Central memory CD8-positive, alpha-beta T cell (primary cell): ENCODE data around the gene KPTN.
"Not testable (repeated sequence)": the region's sequence is repeated elsewhere in the genome, so short reads cannot be mapped to it uniquely, and the experiment has no call there.

Experiments
- ATAC-seq: fragments of 150-1000 bp; cut with Tn5 transposase; replicated peaks from 2 replicates; pipeline ENCODE4 v1.10.0; 2022; ENCODE audit warnings: mild to moderate bottlenecking, moderate FRiP score, moderate number of reproducible peaks; ENCODE audit not compliant: poor library complexity, severe bottlenecking; ENCODE audit errors: extremely low read depth
- DNase-seq, 2 donors: peaks; one replicate each; pipeline ENCODE4 v3.0.0; 2021; ENCODE audit warnings: low spot score in 2 of 2
- H3K27ac Mint-ChIP-seq: one replicate; pipeline ENCODE4 v1.8.0; 2022; ENCODE audit warnings: low read depth, mild to moderate bottlenecking, moderate library complexity, mixed read lengths
- H3K27me3 Mint-ChIP-seq: one replicate; pipeline ENCODE4 v1.8.0; 2022; ENCODE audit warnings: mixed read lengths
- H3K36me3 Mint-ChIP-seq: one replicate; pipeline ENCODE4 v1.8.0; 2022; ENCODE audit warnings: mild to moderate bottlenecking, moderate library complexity, mixed read lengths; ENCODE audit not compliant: insufficient read depth
- H3K4me1 Mint-ChIP-seq: one replicate; pipeline ENCODE4 v1.8.0; 2022; ENCODE audit warnings: mixed read lengths
- H3K4me3 Mint-ChIP-seq: one replicate; pipeline ENCODE4 v1.8.0; 2022; ENCODE audit warnings: mild to moderate bottlenecking, moderate library complexity, mixed read lengths
- H3K9me3 Mint-ChIP-seq: one replicate; pipeline ENCODE4 v1.8.0; 2022; ENCODE audit warnings: mixed read lengths

The KPTN gene

DNA sequence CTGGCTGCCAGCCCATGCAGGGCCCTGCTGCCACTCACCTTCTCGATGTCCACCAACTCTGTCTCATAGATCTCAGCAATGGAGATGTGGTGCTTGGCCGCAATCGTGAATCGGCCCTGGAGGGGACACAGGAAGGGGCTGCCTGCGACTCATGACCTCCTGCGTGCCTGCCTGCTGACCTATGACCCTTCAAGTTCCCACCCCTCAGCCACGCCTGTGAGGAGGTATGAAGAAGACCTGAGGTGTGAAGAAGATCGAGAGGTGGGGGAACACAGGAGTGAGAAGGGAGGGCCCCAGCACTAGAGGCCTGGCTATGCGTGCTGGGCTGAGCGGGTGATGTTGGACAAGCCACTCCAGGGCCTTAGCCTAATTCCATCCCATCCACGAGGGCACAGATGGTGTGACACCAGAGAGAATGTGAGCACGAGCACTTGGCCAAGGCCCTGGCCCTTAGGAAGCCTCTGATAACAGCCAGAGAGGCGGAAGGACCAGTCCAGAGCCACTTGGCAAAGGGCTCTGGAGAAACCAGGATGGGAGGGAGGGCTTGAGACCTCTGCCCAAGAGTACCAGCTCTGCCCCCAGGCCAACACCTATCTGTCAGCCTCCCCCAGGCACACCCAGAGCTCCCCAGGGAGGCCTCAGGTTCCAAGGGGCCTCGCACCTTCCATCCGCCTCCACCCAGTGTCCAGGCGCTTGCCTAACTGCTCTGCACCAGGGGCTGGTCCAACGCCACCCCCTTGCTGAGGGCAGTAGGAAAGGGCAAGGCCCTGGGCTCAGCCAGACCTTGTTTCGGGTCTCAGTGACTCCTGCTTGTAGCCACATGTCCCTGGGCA, 9.6 kb upstream of the KPTN start:
- H3K27ac Mint-ChIP-seq = no peak overlapping the region
- no peak overlapping the region for H3K4me3 Mint-ChIP-seq
- ATAC-seq (no peak), DNase-seq (no peak)
- H3K4me1 Mint-ChIP-seq = peaks cover 9% of the 10 kb centered on the region
- peaks cover 41% of the 10 kb centered on the region for H3K36me3 Mint-ChIP-seq
- H3K9me3 Mint-ChIP-seq = no peaks in the 10 kb centered on the region
- H3K27me3 Mint-ChIP-seq = no peaks in the 10 kb centered on the region

DNA sequence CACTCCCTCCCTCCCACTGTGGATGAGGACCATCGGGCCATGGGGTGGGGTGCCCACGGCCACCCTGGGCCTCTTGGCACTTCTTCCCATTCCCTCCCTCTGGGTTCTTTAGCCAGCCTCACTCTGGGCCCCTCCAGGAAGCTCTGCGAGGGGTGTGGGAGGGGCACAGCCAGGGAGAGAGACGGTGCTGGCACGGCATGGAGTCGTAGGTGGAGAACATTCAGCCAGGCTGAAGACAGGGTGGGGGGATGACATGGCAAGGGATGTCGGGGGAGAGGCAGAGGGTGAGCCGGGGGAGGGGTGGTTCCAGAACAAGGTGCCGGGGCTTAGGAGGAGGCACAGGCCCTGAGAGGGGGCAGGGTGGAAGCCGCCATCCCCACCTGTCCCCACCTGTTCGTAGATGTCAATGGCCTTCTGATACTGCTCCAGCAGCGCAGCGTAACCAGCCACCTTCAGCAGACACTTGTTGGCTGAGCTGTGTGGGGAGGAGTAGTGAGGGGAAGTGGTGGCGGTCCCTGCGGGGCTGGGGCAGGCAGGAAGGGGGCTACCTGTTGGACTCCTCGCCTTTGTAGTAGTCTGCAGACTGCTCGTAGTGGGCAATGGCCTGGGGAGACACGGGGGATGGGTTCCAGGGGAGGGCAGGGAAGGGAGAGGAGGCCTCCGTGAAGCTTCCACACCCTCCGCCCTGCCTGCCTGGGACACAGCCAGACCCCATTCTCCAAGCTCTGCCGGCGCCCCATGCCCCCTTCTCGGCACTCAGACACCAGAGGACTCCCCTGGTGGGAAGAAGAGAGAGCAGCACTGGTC, 8.8 kb upstream of the KPTN start:
- no peak for ATAC-seq
- Mint-ChIP-seq H3K36me3 (peaks cover 45% of the 10 kb centered on the region), H3K4me3 (no peak overlapping the region), H3K9me3 (no peaks in the 10 kb centered on the region), H3K27ac (no peak overlapping the region), H3K4me1 (peaks cover 9% of the 10 kb centered on the region), H3K27me3 (no peaks in the 10 kb centered on the region)
- no peak for DNase-seq

DNA sequence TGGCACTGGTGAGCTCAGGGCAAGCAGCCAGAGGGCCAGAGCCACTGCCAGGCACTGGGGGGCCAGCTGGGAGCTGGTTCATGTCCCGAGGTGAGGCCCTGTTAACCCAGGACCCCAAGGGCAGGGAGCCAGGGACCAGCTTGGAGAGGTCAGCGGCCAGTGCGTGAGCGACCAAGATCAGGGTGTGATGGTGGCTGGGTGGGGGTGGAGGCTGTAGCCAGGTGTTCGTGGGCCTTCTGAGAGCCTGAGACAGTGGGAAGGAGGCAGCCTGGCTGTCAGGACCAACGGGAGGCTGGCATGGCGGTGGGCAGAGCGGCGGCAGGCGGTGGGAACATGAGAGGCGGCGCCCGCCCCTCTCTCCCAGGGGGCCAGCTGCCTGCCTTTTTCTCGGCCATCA, 8.1 kb upstream of the KPTN start:
- H3K4me3 Mint-ChIP-seq = no peak overlapping the region
- H3K9me3 Mint-ChIP-seq = no peaks in the 10 kb centered on the region
- H3K4me1 Mint-ChIP-seq = peaks cover 9% of the 10 kb centered on the region
- no peaks in the 10 kb centered on the region for H3K27me3 Mint-ChIP-seq
- H3K36me3 Mint-ChIP-seq = peaks cover 40% of the 10 kb centered on the region
- peak overlapping the region; percentile 44 for H3K27ac Mint-ChIP-seq
- ATAC-seq = no peak
- DNase-seq = no peak

DNA sequence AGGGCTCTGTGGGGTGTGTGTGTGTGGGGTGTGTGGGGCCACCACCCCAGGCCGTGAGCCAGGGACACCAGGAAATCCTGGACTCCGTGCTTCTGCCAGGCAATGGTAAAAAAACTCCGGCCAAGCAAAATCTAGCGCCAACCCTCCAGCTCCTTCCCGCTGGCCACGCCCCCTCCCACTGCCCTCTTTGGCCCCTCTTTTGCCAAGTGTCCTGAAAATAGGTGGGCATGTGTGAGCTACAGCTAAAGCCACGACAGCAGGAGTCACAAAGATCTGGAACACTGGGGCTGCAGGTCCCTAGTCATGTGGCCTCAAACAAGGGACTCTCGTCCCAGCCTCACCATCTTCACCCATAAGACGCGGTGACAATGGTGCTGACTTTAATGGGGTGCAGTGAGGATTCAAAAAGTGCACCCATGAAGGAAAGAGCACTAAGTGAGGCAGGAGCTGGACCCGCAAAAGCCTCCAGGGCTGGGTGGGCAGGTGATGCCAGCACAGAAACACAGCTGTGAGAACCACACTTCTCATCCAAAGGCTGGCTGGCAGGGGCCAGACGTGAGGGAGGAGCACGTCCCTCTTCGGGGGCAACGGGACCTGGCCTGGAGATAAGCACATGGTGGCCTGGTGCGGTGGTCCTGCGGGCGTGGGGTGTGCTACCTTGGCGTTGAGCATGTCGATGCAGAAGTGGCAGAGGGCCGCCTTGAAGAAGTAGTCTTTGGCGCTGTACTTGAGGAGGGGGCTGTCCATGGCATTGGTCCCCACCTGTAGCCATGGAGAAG, 7.5 kb upstream of the KPTN start:
- ATAC-seq (no peak), DNase-seq (no peak)
- Mint-ChIP-seq H3K36me3 (peaks cover 37% of the 10 kb centered on the region), H3K4me3 (no peak overlapping the region), H3K27ac (peak overlapping the region; percentile 44), H3K9me3 (no peaks in the 10 kb centered on the region), H3K4me1 (peaks cover 4% of the 10 kb centered on the region), H3K27me3 (no peaks in the 10 kb centered on the region)

DNA sequence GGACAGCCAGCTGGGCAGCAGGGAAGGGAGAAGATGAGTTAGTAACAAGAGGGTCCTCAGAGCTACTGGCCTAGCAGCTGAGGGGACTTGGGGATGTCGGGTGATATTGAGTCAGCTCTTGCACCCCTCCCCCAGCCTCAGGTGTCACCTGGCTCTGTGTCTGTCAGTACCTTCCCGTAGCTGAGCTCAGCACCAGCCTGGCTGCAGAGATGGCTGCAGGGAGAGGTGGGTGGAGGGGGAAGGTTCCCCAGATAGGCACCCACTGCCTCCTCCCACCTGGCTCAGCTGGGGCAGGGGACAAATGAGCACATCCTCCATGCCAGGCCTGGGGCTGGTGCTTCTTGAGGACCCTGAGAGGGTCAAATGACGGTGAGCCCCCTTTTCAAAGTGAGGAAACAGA, 6.8 kb upstream of the KPTN start:
- H3K4me1 Mint-ChIP-seq = no peaks in the 10 kb centered on the region
- DNase-seq (no peak), ATAC-seq (no peak)
- peaks cover 36% of the 10 kb centered on the region for H3K36me3 Mint-ChIP-seq
- no peaks in the 10 kb centered on the region for H3K27me3 Mint-ChIP-seq
- H3K4me3 Mint-ChIP-seq = no peak overlapping the region
- H3K27ac Mint-ChIP-seq = peak overlapping the region; percentile 11
- H3K9me3 Mint-ChIP-seq = no peaks in the 10 kb centered on the region

DNA sequence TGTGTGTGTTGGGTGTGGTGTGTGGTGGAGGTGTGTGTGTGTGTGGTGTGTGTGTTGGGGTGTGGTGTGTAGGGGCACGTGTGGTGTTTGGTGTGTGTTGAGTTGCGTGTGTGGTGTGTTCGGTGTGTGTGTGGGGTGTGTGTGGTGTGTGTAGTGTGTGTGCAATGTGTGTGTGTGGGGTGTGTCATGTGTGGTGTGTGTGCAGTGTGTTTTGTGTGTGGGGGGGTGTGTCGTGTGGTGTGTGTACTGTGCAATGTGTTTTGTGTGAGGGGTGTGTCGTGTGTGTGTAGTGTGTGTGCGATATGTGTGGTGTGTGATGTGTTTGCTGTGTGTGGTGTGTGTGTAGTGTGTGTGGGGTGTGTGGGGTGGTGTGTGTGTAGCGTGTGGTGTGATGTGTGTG, 6.0 kb upstream of the KPTN start:
- no peaks in the 10 kb centered on the region for H3K9me3 Mint-ChIP-seq
- H3K27ac Mint-ChIP-seq = peak overlapping the region; percentile 11
- no peak for DNase-seq
- ATAC-seq = no peak
- no peaks in the 10 kb centered on the region for H3K27me3 Mint-ChIP-seq
- H3K4me3 Mint-ChIP-seq = no peak overlapping the region
- peaks cover 5% of the 10 kb centered on the region for H3K4me1 Mint-ChIP-seq
- H3K36me3 Mint-ChIP-seq = peaks cover 38% of the 10 kb centered on the region

DNA sequence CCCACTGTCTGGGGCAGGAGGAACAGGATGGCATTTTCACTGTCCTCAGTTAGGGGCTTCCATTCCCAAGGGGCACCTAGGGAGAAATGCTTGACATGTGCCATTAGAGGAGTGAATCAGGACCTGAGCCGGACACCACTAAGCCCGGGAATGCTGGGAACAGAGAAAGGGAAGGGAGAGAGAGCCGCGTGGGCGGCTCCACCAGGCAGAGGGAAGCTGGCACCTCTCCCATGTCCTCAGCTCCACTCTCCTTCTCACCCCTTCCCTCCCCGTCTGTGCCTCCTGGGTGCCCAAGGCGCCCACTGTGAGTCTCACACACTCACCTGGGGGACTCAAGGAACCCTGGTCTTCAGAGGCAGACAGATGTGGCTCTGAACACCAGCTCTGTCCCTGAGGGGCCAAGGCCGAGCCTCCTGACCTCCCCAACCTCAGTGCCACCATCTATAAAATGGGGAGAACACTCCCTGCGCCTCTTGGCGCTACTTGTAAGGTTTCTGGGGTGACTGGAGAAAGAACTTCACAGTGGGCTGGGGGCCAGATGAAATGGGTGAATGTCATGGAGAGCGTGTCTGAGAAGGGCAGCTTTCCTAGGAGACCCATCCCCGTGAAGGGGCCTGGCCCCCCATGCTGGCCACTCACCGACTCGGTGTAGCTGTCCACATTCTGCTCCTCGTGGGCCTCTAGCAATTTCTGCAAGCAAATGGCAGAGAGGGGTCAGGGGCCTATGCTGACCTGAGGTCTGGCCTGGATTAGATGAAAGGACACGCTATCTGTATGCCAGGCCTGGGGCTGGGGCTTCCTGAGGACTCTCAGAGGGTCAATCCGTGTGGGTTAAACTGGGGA, 5.3 kb upstream of the KPTN start:
- Mint-ChIP-seq H3K36me3 (peaks cover 38% of the 10 kb centered on the region), H3K4me3 (no peak overlapping the region), H3K27ac (no peak overlapping the region), H3K9me3 (no peaks in the 10 kb centered on the region), H3K27me3 (no peaks in the 10 kb centered on the region), H3K4me1 (peaks cover 8% of the 10 kb centered on the region)
- ATAC-seq (no peak), DNase-seq (no peak)

DNA sequence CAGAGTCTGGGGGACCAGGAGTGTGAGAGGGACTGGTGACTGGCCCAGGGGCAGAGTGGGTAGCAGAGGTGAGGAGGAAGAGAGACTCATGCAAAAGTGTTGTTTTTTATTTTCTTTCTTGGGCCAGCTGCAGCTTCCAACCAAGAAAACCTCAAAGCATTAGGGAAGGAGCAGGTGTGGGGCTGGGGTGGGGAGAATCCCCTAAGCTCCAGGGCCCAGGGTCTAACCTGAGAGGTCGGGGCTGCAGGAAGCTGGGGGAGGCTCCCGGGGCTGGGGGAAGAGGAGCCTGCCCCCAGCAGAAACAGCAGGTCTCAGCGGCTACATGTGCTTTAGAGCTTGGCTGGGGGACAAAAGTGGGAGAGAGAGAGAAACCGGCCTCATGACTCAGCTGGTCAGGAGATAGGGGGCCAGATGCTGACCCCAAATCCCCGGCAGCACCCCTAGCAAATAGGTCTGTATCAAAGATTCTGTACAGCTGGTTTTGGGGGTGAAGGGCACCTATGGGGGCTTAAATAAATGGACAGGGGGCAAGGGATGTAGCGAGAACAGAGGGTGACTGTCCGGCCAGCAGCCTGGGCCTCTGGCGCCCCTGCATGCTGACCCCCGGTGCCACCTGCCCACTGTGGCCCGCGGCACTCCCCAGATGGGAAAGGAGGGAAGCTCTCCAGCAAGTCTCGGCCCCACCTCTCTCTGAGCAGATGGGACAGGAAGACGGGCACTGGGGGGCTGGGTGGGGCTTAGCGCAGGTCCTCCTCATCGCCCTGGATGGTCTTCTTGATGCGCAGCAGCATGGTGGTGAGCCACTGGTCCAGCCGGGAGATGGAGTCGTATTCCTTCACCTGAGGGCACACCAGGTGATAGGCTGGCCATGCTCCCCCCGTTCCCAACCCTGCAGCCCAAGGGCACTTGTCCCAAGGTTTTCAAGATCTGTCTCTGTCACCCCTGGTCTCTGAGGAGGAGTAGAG, 3.8 kb upstream of the KPTN start:
- ATAC-seq = no peak
- H3K27me3 Mint-ChIP-seq = no peaks in the 10 kb centered on the region
- peaks cover 14% of the 10 kb centered on the region for H3K4me1 Mint-ChIP-seq
- H3K36me3 Mint-ChIP-seq = peaks cover 47% of the 10 kb centered on the region
- H3K9me3 Mint-ChIP-seq = no peaks in the 10 kb centered on the region
- no peak for DNase-seq
- H3K27ac Mint-ChIP-seq = peak overlapping the region; percentile 83
- no peak overlapping the region for H3K4me3 Mint-ChIP-seq

DNA sequence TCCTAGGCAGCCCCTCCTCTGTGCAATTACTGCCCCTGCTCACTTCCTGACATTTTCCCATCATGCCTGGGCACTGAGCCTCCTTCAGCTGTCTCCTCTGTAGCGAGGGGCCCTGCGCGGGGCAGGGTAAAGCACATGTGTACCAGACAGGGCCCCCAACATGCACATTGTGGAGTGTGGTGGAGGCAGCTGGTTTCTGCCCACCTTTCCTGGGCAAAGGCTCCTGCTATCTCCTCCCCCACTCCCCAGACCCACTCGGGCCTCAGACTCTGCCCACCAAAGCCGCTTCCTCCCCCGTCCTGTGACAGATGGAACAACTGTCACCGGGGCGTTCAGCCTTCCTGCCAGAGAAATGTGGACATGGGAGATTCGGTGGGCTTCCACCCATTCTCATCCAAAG, 2.9 kb upstream of the KPTN start:
- DNase-seq = no peak
- Mint-ChIP-seq H3K36me3 (peaks cover 46% of the 10 kb centered on the region), H3K27ac (peak overlapping the region; percentile 83), H3K27me3 (no peaks in the 10 kb centered on the region), H3K4me1 (peaks cover 14% of the 10 kb centered on the region), H3K4me3 (peak overlapping the region; percentile 55), H3K9me3 (no peaks in the 10 kb centered on the region)
- ATAC-seq = no peak

DNA sequence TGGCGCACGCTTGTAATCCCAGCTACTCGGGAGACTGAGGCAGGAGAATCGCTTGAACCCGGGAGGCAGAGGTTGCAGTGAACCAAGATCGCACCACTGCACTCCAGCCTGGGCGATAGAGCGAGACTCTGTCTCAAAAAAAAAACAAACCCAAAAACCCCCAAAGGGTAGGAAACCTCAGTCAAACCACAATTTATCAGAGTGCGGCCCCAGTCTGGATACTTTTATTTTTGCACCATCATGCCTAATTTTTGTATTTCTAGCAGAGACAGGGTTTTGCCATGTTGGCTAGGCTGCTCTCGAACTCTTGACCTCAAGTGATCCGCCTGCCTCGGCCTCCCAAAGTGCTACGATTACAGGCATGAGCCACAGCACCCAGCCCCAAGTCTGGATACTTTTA, 2.2 kb upstream of the KPTN start:
- not testable (repeated sequence) for H3K27ac Mint-ChIP-seq, DNase-seq, H3K9me3 Mint-ChIP-seq, H3K4me3 Mint-ChIP-seq, H3K27me3 Mint-ChIP-seq, ATAC-seq
- Mint-ChIP-seq H3K4me1 (peaks cover 14% of the 10 kb centered on the region), H3K36me3 (peaks cover 45% of the 10 kb centered on the region)

DNA sequence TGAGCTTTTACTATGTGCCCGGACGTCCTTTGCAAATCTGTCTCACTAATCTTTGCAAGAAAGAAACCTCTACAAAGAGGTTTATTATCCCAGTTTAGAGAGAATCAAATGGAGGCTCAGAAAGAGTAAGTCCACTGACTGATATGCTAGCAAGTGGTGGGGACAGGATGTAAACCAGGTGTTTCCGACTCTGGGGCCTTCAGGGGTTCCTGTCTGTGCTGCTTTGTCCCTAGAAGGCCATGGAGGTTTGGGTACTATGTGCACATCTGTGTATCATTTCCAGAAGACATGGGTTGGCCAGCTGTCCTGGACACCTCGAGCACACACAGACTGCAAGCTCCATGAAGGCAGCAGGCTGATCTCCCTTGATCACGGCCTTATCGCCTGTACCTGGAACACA, 1.2 kb upstream of the KPTN start:
- Mint-ChIP-seq H3K27ac (no peak overlapping the region), H3K4me1 (peaks cover 14% of the 10 kb centered on the region), H3K36me3 (peaks cover 39% of the 10 kb centered on the region), H3K9me3 (no peaks in the 10 kb centered on the region), H3K27me3 (no peaks in the 10 kb centered on the region), H3K4me3 (peak overlapping the region; percentile 93)
- DNase-seq (no peak), ATAC-seq (no peak)
